GM21526 (cell line): ENCODE data around the gene SDCBP2.

ENCODE experiments used
- ATAC-seq: cut with Tn5 transposase; IDR thresholded peaks from one replicate; pipeline ENCODE4 v1.9.1; 2021; ENCODE audit warnings: moderate library complexity; ENCODE audit not compliant: unreplicated experiment, low FRiP score

SDCBP2 gene

GRCh38 chr20:1280195-1281102, 48.5 kb downstream of the SDCBP2 start:
- ATAC-seq = no peak

DNA sequence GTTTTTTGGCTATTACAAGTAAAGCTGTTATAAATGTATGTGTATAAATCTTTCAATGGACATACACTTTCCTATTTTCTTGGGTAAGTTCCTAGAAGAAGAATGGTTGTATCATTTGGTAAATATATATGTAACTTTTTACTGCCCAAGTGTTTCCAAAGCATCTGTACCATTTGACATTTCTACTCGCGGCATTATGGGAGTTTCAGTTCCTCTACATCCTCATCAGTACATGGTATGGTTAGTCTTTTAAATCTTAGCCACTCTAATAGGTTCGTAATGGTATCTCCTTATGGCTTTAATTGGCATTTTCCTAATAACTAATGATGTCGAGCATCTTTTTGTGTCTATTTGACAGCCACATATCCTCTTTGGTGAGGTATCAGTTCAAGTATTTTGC, 49.9 kb downstream of the SDCBP2 start:
- ATAC-seq = no peak

- ATAC-seq = no peak
These were observed 51.2 kb downstream of the SDCBP2 start for GRCh38 chr20:1277529-1278322.

DNA sequence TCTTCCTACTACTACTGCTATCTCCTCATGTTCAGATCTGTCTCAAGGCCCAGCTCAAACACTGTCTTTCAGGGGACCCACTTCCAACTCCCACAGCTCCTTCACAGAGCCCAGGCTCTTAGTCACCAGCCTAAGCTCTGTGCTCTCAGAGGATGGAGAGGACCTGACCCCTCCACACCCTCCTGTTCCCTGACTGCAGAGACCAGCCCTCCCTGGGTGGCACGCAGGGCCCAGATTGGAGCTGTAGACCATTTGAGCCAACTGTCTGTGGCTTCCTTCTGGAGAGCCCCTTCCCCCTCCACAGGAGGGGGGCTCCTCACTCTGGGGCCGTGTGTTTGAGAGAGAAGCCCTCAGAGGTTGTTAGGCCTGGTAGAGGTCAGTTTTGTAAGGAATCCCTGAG, 53.0 kb downstream of the SDCBP2 start:
- no peak for ATAC-seq

DNA sequence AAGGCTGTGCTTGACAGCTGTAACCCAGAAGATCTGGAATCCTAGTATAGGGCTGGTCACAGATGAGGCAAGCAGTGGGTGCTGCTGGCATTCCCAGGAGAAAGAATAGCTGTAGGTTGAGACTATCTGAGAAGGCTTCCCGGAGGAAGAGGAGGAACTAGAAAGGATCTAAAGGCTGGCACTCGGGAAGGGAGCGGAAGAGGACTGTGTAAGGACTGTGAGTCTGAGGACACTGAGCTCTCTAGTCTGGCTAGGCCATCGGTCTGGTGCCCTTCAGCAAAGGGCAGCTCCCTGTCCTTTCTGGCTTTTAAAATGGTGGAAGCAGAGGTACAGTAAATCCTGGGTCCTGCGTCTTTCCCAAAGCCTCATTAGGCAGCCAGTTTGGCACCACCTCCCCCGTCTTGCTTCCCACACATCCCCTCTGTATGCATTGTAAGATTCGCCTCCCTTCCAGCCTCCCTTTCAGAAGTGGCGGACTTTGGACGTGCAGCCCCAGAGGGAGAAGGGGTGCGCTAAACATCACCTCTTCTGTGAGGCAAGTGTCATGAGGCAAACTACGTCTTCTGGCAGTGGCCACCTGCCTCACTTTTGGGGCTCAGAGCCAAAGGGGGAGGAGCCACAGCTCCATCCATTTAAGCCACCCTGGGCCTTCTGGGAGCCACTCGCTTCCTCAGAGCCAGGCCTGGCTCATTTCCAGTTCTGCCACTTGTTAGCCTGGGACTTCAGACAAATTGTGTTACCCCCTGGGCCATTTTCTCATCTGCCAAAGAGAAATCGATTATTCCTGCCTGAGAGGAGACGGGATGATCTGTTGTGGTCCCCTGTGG, 54.2 kb downstream of the SDCBP2 start:
- no peak for ATAC-seq

DNA sequence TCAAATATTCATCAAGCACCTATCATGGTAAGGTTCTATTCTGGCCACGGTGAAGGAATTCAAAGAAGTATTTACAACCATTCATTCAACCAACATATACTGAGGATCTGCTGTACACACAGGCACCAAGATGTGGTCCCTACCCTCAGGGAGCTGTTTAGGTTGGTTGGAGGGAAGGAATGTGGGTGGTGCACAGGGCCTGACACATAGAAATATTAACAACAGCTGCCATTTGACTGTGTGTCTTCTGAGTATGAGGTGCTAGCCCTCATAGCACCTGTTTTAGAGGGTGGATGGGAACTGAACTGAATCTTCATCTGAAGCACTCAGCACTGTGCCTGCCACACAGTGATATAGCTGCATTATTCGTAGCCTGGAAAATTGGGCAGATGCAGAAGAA, 55.6 kb downstream of the SDCBP2 start:
- ATAC-seq = no peak

DNA sequence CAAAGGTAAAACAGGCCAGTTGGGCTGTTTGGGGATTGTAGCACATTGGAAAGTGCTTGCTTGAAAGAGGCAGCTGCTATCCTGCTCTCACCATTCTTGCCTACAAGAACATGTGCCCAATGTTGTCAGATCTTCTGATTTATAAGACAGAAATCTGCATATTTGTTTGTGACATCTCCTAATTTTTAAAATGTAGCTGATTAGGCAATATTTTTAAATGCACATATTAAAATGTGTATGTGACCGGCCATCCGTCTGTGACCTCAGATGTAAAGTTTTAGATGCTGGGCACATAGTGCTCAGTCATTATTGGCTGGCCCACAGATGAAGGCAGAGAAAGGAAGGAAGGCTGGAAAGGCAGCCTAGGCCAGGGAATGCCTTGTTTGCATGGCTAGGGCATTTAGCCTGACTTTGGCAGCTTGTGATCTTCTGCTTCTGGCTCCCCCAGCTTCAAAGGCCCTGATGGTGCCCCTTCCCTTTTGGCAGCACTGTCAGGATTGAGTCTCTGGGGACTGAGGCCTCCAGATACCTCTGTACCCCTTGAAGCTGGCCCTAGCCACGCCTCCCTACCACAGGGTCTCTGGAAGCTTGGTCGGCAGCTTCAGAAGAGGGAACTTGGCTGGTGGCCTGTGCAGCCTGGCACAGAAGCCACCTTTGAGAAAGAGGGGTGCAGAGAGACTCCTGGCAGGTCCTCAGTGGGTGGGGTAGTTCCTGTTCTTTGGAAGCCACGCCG, 56.4 kb downstream of the SDCBP2 start:
- no peak for ATAC-seq

DNA sequence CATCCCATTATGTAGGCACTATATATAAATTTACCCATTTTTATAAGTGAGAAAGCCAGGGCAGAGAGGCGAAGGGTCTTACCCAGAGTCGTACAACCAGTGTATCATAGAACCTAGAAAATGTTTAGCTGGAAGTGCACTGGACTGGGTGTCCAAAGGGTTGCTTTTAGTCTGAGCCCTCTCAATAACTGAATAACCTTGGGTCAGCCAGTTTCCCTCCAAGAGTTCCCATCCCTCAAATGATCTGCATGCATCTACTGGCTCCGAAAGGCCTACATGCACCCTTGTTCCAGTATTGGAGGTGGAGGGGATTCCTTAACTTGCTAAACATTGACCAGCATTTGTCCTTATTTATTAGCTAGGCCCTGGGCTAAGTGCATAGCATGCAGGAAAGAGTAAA, 59.1 kb downstream of the SDCBP2 start:
- ATAC-seq = no peak

GRCh38 chr20:1269235-1269634, 59.7 kb downstream of the SDCBP2 start:
- no peak for ATAC-seq

GRCh38 chr20:1267809-1268374, 61.0 kb downstream of the SDCBP2 start:
- no peak for ATAC-seq

GRCh38 chr20:1267161-1267560, 61.8 kb downstream of the SDCBP2 start:
- no peak for ATAC-seq

DNA sequence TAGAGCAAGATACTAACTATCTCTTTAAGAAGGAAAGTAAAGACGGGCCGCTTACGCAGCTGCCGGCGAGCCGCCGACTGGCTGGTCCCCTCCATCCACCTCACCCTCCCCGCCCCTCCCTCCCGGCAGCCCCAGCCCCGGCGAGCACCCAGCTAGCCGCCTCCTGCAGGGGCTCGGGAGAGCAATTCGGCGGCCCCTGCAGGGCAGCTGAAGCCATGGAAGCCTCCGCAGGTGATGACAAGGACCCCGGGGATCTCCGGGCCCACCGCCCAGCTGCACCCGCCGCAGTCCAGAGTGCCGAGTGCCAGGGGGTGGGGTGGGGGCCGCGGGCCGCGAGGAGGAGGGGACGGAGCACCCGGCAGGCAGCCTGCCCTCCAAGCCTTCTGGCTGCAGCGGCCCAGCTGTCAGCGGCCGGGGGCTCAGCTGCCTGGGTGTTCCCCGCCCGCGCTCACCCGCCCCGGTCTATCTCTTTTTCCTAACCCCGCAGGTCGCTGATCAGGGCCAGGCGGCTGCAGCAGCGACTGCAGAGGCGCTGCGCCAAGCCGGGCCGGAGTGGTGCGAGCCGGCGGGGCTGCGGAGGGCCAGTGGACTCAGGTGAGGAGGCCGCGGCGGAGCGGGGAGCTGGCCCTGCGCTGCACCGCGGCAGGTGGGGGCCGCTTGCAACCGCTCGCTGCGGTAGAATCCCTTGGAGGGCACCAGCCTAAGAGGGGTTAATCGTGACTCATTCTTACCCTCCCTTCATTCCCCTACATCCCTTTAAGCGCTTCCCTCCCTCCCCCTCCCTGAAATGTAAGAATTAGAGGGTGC, 62.6 kb downstream of the SDCBP2 start, which contains the start of gene SNPH:
SNPH (plus strand) TSS at position 128 of the 807 bp plus-strand sequence. CDS start 29,946 bp downstream, outside the sequence.
- ATAC-seq = no peak

GRCh38 chr20:1265916-1266166, 63.1 kb downstream of the SDCBP2 start:
- no peak for ATAC-seq

- no peak for ATAC-seq
These were observed 63.6 kb downstream of the SDCBP2 start for GRCh38 chr20:1265226-1265915.

GRCh38 chr20:1264727-1265126, 64.2 kb downstream of the SDCBP2 start:
- no peak for ATAC-seq

GRCh38 chr20:1263853-1264252, 65.1 kb downstream of the SDCBP2 start:
- no peak for ATAC-seq
